HG03135 (cell line): Measurements from ENCODE around the gene UBR1.
"Not testable (repeated sequence)": the region's sequence is repeated elsewhere in the genome, so short reads cannot be mapped to it uniquely, and the experiment has no call there.

Experiments
- ATAC-seq: cut with Tn5 transposase; IDR thresholded peaks from one replicate; pipeline ENCODE4 v1.9.1; 2021; ENCODE audit warnings: mild to moderate bottlenecking, moderate library complexity; ENCODE audit not compliant: unreplicated experiment

Gene UBR1

DNA sequence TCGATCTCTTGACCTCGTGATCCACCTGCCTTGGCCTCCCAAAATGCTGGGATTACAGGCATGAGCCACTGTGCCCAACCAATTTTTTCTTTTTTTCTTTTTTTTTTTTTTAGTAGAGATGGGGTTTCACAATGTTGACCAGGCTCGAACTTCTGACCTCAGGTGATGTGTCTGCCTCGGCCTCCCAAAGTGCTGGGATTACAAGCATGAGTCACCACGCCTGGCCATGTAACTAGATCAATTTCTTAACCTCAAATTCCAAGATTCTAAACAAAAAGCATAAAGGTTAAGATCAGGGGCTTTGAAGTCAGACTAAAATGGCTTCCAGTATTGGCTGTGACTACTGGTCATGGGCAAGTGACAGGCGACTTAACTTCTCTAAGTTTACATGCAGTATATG lies 126.7 kb downstream of the UBR1 start:
- not testable (repeated sequence) for ATAC-seq

DNA sequence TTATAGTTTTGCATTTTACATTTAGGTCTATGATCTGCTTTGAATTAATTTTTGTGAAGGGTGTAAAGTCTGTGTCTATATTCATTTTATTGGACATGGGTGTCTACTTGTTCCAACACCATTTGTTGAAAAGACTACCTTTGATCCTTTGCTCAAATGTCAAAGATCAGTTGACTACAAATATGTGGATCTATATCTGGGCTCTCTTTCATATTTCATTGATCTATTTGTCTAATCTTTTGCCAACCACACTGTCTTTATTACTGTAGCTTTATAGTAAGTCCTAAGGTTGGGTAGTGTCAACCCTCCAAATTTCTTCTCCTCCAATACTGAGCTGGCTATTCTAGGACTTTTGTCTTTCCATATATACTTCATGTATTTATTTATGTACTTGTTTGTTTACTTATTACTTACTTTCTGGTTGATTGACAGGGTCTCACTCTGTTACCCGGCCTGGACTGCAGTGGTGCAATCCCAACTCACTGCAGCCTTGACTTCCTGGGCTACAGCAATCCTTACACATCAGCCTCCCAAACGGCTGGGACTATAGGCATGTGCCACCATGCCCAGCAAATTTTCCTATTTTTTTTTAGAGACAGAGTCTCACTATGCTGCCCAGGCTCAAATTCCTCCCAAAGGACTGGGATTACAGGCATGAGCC lies 131.5 kb downstream of the UBR1 start:
- ATAC-seq = no peak

DNA sequence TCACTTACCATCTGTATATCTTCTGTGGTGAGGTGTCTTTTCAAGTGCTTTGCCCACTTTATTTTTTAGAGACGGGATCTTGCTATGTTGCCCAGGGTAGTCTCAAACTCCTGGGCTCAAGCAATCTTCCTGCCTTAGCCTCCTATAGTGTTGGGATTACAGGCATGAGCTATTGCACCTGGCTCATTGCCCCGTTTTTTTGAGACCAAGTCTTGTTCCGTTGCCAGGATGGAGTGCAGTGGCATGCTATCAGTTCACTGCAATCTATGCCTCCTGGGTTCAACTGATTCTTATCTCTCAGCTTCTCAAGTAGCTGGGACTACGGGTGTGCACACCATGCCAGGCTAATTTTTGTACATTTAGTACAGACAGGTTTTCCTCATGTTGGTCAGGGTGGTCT lies 132.7 kb downstream of the UBR1 start:
- ATAC-seq = no peak

DNA sequence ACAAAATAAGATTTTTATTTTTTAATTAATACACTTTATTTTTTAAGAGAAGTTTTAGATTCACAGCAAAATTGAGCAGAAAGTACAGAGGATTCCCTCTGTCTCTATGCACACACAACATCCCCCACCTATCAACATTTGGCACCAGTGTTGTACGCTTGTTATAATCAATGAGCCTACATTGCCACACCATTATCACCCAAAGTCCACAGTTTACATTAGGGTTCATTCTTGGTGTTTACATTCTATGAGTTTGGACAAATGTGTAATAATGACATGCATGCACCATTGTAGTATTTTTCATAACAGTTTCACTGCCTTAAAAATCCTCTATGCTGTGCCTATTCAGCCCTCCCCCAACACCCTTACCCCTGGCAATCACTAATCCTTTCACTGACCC lies 134.0 kb downstream of the UBR1 start:
- no peak for ATAC-seq

DNA sequence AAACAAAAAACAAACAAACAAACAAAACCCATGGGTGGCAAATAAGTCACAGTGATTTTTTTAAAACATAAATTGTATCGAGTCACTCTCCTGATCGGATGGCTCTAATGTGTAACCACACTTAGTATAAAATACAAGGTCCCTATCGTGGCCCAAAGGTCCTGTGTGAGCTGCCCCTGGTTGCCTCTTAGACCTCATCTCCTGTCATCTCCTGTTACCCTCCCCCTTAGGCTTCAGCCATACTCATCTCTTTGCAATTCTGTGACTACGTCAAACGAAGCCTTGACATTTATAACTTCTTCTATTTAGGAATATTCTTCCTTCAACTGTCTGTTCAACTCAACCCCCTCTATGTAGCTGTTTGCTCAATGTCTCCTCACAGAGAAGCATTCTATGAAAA lies 141.4 kb downstream of the UBR1 start:
- no peak for ATAC-seq

DNA sequence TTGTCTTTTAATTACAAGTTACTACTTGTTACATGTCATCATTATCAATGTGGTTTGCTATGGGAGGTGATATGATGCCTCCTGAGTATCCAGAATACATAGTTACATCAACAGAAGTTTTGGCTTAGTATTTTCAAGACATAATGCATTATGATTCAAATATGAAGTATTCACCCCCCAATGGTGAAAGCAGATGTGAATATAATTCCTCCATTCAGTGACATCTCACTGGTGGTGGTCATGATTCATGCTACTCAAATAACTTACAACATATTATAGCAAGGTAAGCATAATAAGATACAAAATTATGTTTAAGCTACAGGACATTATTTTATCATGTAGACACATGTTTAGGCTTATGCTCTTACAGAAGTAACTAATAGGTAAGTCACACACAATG lies 150.3 kb downstream of the UBR1 start:
- no peak for ATAC-seq

DNA sequence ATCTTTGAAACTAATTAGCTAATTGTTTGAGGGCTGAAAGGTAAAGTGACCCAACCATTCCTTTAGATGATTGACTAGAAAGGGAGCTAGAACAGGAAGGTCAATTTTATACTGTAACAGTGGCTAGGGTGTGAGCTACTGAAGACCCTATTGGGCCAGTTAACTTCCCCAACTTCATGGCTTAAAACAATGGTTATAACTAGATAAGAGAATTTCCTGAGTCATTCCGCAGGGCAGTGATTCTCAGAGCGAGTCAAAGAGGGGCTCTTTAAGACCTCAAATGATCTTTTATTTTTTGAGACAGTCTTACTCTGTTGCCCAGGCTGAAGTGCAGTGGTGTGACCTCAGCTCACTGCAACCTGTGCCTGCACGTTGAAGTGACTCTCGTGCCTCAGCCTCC lies 151.5 kb downstream of the UBR1 start:
- ATAC-seq = no peak

DNA sequence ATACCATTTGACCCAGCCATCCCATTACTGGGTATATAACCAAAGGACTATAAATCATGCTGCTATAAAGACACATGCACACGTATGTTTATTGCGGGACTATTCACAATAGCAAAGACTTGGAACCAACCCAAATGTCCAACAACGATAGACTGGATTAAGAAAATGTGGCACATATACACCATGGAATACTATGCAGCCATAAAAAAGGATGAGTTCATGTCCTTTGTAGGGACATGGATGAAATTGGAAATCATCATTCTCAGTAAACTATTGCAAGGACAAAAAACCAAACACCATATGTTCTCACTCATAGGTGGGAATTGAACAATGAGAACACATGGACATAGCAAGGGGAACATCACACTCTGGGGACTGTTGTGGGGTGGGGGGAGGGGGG lies 156.9 kb downstream of the UBR1 start:
- not testable (repeated sequence) for ATAC-seq

DNA sequence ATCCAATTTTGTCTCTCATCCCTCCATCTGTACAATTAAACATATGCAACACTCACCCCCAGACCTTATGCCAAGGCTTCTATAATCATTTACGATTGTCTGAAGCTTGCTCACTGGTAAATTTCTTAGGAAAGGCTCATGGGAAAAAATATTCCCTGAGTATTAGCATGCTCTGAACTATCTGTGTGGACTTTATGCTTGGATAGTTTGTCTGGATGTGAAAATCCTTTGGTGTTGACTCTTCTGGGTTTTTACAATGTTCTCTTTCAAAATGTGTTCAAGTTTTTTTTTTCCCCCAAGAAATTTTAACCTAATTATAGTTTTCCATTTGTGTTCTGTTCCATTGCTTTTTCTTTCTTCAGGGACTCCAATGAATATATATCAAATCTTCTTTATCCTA lies 165.3 kb downstream of the UBR1 start:
- ATAC-seq = no peak

DNA sequence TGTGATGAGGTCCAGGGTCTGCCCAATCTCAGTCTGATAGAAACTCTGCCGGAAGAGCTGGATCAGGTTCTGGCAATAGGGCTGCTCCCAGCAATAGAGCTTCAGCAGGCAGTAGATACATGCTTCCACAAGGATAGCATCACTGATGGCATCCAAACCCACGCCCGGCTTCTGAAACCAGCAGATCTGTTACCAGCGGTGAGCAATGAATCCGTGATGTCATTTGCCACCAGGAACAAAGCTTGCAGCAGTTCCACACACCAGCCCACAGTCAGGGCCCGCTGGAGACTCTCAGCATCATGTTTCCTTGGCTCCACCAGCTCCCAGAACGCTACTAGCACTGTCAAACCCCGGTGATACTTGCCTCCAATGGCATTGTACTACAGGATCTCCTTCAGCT lies 166.0 kb downstream of the UBR1 start:
- ATAC-seq = no peak

DNA sequence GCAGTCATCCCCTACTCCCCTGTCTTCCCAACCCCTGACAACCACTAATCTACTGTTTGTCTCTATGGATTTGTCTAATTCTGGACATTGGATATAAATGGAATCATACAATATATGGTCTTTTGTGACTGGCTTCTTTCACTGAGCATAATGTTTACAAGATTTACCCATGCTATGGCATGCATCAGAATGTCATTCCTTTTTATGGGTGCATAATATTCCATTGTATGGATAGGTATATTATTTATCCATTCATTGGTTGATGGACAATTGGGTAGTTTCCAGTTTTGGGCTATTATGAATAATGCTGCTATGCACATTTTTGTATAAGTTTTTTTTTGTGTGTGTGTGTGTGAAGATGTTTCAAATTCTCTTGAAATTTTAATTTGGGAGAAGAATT lies 168.7 kb downstream of the UBR1 start:
- ATAC-seq = no peak

DNA sequence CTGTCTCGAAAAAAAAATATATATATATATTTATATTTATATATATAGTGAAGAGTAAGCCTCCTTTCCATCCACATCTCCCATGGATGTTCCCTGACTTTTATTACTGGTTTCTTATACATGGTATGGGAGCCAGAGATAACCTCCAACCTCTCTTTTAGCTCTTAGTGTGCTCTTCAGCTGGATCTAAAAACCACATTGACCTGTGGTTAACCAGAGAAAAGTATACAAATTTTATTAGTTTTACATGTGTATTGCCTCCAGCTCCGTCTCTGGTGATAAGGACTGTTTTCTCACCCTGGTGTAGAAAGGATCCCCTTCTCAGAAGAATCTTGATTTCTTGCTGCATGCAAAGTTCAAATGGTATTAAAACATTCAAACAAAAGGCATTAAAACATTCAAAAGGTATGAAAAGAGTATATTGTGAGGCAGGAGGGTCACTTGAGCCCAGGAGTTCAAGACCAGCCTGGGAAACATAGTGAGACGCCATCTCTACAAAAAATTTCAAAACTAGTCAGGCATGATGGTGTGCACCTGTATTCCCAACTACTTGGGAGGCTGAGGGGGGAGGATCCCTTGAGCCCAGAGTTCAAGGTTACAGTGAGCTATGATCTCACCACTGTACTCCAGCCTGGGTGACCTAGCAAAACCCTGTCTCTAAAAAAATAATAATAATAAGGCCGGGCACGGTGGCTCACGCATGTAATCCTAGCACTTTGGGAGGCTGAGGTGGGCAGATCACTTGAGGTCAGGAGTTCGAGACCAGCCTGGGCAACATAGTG lies 171.8 kb downstream of the UBR1 start:
- ATAC-seq = no peak

DNA sequence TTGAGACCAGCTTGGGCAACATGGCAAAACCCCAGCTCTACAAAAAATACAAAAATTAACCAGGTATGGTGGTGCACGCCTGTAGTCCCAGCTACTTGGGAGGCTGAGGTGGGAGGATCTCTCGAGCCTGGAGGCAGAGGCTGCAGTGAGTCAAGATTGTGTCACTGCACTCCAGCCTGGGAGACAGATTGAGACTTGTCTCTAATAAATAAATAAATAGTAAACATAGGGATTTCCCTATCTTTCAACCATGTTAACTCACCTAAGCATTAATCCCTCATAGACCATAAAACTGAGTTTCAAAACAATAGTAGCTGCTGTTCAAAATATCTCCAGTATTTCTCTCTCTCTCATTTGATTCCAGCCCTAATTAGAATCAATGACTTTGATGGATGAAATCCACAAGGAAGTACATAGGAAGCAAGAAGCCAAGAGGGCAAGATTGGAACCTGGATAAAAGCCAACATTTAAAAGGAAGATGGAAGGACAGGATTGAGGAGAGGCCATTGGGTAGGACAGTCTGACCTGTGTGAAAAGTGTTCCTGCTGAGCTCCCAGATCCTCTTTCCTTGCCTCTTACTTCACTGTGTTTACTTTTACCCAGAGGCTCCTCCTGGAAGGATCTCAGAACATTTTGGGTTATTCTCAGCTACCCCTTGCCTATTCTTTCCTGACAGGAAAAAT lies 172.9 kb downstream of the UBR1 start:
- ATAC-seq = no peak

DNA sequence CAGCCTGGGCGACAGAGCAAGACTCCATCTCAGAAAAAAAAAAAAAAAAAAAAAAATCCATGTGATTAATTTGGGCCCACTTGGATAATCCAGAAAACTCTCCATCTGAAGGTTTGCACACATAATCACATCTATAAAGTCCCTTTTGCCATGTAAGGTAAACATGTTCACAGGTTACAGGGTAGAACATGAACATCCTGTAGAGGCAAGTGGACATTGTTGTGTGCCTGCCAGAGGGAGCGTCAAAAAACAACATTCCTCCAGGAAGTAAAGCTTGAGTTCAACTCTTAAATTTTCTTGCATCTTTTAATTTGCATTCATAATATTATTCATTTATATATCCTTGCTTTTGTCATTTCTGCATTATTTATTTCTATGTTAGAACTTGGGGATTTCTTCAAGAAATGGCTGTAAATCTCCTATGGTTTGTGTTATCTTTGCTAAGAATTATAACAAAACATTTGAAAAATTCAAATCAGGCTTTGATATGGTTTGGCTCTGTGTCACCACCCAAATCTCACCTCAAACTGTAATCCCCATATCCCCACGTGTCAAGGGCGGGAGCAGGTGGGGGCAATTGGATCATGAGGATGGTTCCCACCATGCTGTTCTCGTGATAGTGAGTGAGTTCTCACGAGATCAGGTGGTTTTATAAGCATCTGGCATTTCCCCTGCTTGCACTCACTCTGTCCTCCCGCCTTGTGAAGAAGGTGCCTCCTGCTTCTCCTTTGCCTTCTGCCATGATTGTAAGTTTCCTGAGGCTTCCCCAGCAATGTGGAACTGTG lies 173.9 kb downstream of the UBR1 start:
- no peak for ATAC-seq

DNA sequence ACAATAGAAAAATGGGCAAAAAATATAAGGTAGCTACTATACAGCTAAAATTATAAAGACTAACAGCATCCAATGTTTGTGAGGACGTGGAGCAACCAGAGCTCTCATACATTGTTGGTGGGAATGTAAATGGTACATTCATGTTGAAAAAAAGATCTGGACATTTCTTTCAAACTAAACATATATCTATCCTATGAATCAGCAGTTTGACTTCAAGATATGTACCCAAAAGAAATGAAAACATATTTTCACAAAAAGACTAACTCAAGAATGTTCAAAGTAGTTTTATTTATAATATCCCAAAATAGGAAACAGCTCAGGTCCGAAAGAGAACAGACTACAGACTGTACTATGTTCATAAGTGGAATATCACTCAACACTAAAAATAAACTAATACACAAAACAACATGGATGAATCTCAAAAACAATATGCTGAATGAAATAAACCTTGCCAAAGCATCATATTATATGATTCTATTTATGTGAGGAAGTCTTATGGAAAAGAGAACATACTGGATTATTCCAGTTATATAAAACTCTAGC lies 176.5 kb downstream of the UBR1 start:
- no peak for ATAC-seq

DNA sequence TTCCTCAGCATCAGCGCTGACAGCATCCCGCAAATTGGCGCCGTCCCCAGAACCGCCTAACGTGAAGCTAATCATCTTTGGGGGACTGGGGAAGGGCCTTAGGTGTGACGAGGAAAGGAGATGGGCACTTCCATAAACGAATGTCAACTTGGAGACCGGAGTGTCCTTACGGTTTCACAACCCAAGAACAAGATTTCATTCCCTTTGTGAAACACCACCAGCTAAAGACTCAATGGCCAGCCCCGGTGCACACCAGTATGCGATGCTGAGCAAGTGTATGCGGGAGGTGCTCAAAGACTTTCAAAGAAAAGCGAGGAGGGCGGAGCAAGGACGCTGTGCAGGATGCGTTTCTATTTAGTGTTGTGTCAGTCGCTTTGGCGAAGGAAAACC lies 184.5 kb downstream of the UBR1 start:
- ATAC-seq = no peak

DNA sequence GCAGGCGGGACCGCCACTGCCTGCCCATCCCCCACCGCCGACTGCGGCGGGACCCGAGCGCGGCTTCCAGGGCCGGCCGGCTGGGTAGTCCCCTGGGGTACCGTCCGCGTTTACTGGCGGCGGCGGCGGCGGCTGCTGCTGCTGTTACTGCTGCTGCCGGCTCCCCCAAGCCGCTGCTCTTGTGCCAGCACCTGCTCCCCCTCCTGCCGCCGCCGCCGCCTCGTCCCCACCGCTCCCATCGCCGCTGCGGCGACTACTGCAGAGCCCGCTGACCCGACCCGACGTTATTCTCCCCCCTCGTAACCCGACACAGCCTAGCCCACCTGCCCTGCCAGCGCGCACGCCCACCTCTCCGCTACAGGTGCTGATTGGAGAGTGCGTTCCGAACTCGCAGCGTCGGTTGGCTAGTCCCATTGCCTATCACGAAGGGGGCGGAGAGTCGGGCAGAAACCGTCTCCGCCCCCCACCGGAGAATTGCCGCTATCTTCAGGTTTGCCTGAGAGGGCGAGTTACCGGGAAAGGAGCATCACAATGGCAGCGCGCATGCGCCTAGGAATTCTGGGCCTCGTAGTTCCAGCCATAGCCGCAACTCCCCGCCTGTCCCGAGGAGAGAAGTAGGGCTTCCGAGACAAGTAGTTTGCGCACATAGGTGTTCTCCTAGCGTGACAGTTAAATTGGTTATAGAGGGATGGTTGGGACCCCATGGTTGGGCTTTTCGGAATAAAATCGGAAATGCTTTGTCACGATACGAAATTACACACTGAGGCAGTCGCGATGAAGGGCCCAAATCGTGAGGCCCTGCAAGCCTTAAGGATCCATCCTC lies 185.1 kb downstream of the UBR1 start, which contains the start of gene TTBK2:
TTBK2 (minus strand) TSS at position 260 of the 823 bp plus-strand sequence. CDS start 42,161 bp downstream, outside the sequence.
- peak; percentile 92 for ATAC-seq

DNA sequence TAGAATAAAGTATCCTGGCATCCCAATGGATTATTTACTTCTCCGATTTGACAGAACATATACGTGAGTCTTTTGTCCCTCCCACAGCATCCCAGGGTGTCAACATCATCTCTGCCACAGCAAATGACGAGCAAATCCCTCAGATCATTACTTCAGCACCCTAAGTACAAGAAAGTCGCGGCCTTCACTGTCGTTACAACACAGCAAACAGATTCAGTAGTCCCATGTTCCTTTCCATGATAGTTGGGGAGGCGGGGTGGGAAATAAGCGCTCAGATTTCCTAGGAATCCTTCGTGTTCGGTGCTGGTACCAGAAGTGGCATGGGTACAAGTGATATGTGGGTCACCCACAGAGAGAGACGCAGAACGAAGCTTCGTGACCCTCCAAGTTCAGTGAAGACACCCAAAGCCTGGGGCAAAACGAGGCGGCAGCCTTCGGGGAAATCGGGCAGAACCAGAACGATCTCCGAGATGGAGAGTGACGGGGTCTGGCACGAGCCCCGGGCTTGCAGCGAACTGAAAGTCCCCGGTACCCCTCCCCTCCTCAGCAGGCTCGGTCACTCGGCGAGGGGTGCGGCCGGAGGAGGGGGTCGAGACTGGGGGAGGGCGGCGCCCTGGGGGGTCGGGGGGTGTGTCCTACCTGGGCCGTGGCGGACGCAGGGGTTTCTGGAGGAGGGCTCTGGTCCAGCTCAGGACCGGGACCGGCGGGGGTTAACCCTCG lies 185.9 kb downstream of the UBR1 start:
- peak; percentile 14 for ATAC-seq

DNA sequence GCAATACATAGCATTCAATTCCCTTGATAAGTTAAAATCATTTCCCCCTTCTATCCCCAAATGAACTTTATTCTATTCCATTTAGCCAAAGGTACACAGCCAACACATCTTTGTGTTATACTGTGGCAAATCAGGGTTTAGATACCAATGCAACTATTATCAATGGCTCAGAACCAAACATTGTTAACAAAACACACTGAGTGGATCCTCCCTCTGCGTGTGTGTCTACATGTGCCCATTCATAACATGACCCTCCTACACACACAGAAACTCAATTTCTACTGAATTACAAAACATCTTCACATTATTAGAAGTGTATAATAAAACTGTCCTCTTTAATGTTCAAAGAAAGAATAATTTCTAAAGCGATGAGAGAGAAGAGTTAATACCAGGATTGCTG lies 186.5 kb downstream of the UBR1 start:
- no peak for ATAC-seq
